Erythroblast (primary cell): Measurements from ENCODE around the gene ZNF791.
"Not testable (repeated sequence)": the region's sequence is repeated elsewhere in the genome, so short reads cannot be mapped to it uniquely, and the experiment has no call there.

Source experiments
- DNase-seq, 2 experiments: peaks; one replicate each; lab custom pipeline; 2025; lab: John Stamatoyannopoulos, UW
- GATA1 ChIP-seq: IDR thresholded peaks from 2 replicates; pipeline ENCODE4 v1.6.1; 2011; ENCODE audit warnings: low read depth, mild to moderate bottlenecking, control low read depth, low read length, moderate library complexity
- POLR2A ChIP-seq: IDR thresholded peaks from 2 replicates; pipeline ENCODE4 v1.6.1; 2011; ENCODE audit warnings: mild to moderate bottlenecking, low read length

The ZNF791 gene

GRCh38 chr19:12610540-12611360, at the start of gene ZNF791, which contains the start of gene ZNF490:
Gene ZNF791 (plus strand): TSS chr19:12610920. CDS start chr19:12611080, 160 bp downstream.
Gene ZNF490 (minus strand): TSS chr19:12610813. CDS start chr19:12610680, 133 bp downstream.
- DNase-seq = peak; percentile 98
- TF ChIP-seq GATA1 = no peak
- TF ChIP-seq POLR2A = peak; percentile 89

GRCh38 chr19:12564016-12564664, 46.6 kb upstream of the ZNF791 start:
- TF ChIP-seq POLR2A (no peak), GATA1 (no peak)
- DNase-seq = peak; percentile 81 to 90

GRCh38 chr19:12566380-12566779, 44.3 kb upstream of the ZNF791 start:
- DNase-seq = not testable (repeated sequence)

GRCh38 chr19:12567951-12568350, 42.8 kb upstream of the ZNF791 start:
- DNase-seq = no peak
- TF ChIP-seq POLR2A (no peak), GATA1 (no peak)

- DNase-seq = no peak
- TF ChIP-seq POLR2A = no peak
- TF ChIP-seq GATA1 = no peak
These were observed 36.7 kb upstream of the ZNF791 start for GRCh38 chr19:12574036-12574435.

GRCh38 chr19:12578641-12579040, 32.1 kb upstream of the ZNF791 start:
- no peak for DNase-seq
- TF ChIP-seq GATA1 (no peak), POLR2A (no peak)

GRCh38 chr19:12580180-12580694, 30.5 kb upstream of the ZNF791 start:
- DNase-seq = no peak

GRCh38 chr19:12581100-12581499, 29.6 kb upstream of the ZNF791 start:
- TF ChIP-seq POLR2A = no peak
- TF ChIP-seq GATA1 = no peak
- DNase-seq = no peak

More at GRCh38 chr19:12580180-12580694, 30.5 kb upstream of the ZNF791 start:
- no peak for TF ChIP-seq POLR2A
- TF ChIP-seq GATA1 = no peak

- TF ChIP-seq POLR2A (no peak), GATA1 (no peak)
- DNase-seq = no peak
These were observed 14.2 kb upstream of the ZNF791 start for GRCh38 chr19:12596485-12596884.

- DNase-seq = no peak
- TF ChIP-seq GATA1 (no peak), POLR2A (no peak)
These were observed 13.7 kb upstream of the ZNF791 start for GRCh38 chr19:12596927-12597548.

- TF ChIP-seq GATA1 (no peak), POLR2A (no peak)
- DNase-seq = no peak
These were observed 13.1 kb upstream of the ZNF791 start for GRCh38 chr19:12597594-12597993.

- TF ChIP-seq GATA1 (no peak), POLR2A (no peak)
- no peak for DNase-seq
These were observed 7.0 kb upstream of the ZNF791 start for GRCh38 chr19:12603714-12604113.

GRCh38 chr19:12606796-12607195, 3.9 kb upstream of the ZNF791 start:
- TF ChIP-seq GATA1 = no peak
- TF ChIP-seq POLR2A = no peak
- no peak for DNase-seq

GRCh38 chr19:12607631-12608030, 3.1 kb upstream of the ZNF791 start:
- TF ChIP-seq GATA1 = no peak
- no peak for TF ChIP-seq POLR2A
- DNase-seq = no peak
